ENCODE results near the gene ZCCHC14. TPM values are rescaled to one million over a fixed set of nuclear protein-coding genes. Genes with fewer than 3 reads are reported as not detected.

The ZCCHC14 gene
- total RNA-seq, 2 donors from 2014 or later: 10.6 to 18.0 TPM

DNA sequence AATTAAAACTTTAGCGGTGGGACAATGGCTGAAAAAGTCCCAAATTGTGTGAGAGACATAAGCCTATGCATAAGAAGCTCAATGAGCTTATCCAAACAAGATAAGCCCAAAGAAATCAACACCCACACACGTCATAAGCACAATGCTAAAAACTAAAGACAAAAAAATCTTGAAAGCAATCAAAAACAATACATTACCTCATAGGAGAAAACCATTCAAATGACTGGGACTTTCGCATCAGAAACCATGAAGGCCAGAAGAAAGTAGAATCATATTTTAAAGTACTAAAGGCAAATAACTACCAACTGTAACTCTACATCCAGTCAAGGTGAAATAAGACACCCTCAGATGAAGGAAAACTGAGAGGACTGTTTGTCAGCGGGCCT is 50.2 kb downstream of the ZCCHC14 start:
- Histone ChIP-seq H3K4me3 (no peak overlapping the region), H3K36me3 (no peaks in the 10 kb centered on the region), H3K4me1 (no peaks in the 10 kb centered on the region), H3K9me3 (no peaks in the 10 kb centered on the region), H3K27ac (no peak overlapping the region), H3K27me3 (no peaks in the 10 kb centered on the region)
- no peak for DNase-seq (ENCODE audit: low spot score)
- TF ChIP-seq, protein P1, sequence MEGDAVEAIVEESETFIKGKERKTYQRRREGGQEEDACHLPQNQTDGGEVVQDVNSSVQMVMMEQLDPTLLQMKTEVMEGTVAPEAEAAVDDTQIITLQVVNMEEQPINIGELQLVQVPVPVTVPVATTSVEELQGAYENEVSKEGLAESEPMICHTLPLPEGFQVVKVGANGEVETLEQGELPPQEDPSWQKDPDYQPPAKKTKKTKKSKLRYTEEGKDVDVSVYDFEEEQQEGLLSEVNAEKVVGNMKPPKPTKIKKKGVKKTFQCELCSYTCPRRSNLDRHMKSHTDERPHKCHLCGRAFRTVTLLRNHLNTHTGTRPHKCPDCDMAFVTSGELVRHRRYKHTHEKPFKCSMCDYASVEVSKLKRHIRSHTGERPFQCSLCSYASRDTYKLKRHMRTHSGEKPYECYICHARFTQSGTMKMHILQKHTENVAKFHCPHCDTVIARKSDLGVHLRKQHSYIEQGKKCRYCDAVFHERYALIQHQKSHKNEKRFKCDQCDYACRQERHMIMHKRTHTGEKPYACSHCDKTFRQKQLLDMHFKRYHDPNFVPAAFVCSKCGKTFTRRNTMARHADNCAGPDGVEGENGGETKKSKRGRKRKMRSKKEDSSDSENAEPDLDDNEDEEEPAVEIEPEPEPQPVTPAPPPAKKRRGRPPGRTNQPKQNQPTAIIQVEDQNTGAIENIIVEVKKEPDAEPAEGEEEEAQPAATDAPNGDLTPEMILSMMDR (IDR thresholded peaks at IDR 0.05): no peak

DNA sequence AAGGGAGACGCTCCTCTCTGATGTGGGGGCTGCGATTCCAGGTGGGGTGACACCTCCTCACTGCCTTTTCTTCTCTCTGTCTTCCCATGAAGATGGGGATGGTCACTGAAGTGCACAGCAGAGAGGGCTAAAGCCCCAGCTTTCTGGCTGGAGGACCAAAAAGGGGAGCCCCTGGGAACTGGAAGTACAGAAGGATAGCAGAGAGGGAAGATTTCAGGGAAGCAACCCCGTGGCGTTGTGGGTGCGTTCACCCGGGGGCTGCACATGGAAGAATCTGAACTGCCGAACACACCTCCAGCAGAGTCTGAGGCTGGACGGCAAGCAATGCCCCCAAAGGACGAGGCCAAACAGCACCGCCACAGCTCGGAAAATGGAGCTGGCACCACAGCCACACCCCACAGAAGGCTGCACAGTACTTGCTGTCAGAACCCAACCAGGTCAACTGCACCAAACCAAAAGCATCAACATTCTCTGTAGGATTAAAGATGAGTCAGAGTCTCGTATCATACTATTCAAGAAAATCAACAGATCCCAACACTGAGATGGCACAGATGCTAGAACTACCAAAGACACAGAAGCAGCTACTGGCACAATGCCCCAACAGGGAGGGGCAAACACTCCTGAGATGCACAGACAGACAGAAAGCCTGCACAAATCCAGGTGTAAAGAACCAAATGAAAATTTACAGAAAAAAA is 50.8 kb downstream of the ZCCHC14 start:
- no peaks in the 10 kb centered on the region for H3K9me3 ChIP-seq
- TF ChIP-seq, protein P1 (IDR thresholded peaks at IDR 0.05): no peak
- no peaks in the 10 kb centered on the region for H3K36me3 ChIP-seq
- no peak for DNase-seq (ENCODE audit: low spot score)
- H3K4me1 ChIP-seq: no peaks in the 10 kb centered on the region
- no peaks in the 10 kb centered on the region for H3K27me3 ChIP-seq
- H3K27ac ChIP-seq: no peak overlapping the region
- H3K4me3 ChIP-seq: no peak overlapping the region

DNA sequence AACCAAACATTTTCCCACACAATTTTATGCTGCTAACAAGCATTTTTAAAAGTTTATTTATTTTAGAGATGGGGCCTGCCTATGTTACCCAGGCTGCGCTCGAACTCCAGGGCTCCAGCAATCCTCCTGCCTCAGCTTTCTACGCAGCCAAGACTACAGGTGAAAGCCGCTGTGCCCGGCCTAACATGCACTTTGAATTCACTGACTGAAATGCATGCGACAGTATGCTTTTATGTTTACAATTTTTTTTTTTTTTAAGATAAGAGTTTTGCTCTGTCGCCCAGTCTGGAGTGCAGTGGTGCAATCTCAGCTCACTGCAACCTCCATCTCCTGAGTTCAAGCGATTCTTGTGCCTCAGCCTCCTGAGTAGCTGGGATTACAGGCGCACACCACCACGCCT is 52.9 kb downstream of the ZCCHC14 start:
- Histone ChIP-seq H3K9me3 (no peaks in the 10 kb centered on the region), H3K4me3 (no peak overlapping the region), H3K27me3 (no peaks in the 10 kb centered on the region), H3K4me1 (peaks cover 0 to 21% of the 10 kb centered on the region in 2 donors), H3K36me3 (no peaks in the 10 kb centered on the region), H3K27ac (no peak overlapping the region)
- TF ChIP-seq, protein P1 (IDR thresholded peaks at IDR 0.05): no peak
- no peak for DNase-seq (ENCODE audit: low spot score)

DNA sequence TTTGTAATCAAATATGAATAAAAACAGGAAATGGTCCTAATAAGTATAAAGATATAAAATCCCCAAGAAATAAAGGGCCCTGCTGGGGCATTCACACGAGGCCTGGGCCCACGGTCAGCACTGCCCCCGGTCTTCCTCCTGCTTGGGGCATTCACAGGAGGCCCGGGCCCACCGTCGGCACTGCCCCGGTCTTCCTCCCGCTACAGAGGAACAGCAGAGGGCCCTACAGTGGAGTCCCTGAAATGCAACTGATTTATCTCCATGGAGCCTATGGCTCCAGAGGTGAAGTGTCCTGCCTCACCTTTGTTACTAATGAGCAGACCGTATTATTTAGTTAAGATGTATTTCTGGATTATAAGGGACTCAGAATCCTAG is 54.2 kb downstream of the ZCCHC14 start:
- TF ChIP-seq, protein P1 (IDR thresholded peaks at IDR 0.05): no peak
- H3K4me3 ChIP-seq: no peak overlapping the region
- H3K27me3 ChIP-seq: no peaks in the 10 kb centered on the region
- DNase-seq (ENCODE audit: low spot score): no peak
- peaks cover 0 to 21% of the 10 kb centered on the region in 2 donors for H3K4me1 ChIP-seq
- no peak overlapping the region for H3K27ac ChIP-seq
- H3K9me3 ChIP-seq: no peaks in the 10 kb centered on the region
- H3K36me3 ChIP-seq: no peaks in the 10 kb centered on the region

DNA sequence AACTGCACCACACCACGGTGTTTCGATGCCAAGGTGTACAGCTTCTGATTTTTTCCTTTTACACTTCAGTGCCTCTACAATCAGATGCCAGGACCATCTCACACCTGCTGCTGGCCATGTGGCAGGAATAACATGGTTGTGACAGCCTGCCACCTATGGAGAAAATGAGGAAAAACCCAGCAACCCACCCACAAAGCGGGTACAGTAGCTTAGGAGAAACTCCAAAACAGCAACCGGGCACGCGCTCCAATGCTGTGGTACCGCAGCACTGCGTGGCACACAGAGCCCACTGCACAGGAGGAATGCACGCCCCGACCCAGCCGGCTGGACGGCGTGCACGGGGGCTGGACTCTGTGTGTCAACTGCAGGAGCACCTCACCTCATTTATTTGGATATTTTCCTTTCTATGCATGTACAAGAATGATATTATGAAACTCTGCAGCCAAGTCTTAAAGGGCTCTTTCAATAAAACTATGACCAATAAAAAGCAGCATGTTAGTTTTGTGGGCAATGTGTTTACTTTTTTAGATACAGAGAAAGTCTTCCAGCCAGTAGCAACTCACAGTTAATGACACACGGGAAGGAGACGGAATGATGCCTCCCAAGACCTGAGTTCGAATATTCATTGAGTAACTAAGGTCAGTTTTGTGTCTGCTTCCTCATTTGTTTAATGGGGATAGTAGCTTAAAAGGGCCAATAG is 54.8 kb downstream of the ZCCHC14 start:
- TF ChIP-seq, protein P1 (IDR thresholded peaks at IDR 0.05): no peak
- no peak overlapping the region for H3K27ac ChIP-seq
- peaks cover 0 to 21% of the 10 kb centered on the region in 2 donors for H3K4me1 ChIP-seq
- H3K4me3 ChIP-seq: no peak overlapping the region
- no peak for DNase-seq (ENCODE audit: low spot score)
- no peaks in the 10 kb centered on the region for H3K27me3 ChIP-seq
- no peaks in the 10 kb centered on the region for H3K9me3 ChIP-seq
- H3K36me3 ChIP-seq: no peaks in the 10 kb centered on the region
